ENCODE data around the gene B3GALT6.

B3GALT6 gene

DNA sequence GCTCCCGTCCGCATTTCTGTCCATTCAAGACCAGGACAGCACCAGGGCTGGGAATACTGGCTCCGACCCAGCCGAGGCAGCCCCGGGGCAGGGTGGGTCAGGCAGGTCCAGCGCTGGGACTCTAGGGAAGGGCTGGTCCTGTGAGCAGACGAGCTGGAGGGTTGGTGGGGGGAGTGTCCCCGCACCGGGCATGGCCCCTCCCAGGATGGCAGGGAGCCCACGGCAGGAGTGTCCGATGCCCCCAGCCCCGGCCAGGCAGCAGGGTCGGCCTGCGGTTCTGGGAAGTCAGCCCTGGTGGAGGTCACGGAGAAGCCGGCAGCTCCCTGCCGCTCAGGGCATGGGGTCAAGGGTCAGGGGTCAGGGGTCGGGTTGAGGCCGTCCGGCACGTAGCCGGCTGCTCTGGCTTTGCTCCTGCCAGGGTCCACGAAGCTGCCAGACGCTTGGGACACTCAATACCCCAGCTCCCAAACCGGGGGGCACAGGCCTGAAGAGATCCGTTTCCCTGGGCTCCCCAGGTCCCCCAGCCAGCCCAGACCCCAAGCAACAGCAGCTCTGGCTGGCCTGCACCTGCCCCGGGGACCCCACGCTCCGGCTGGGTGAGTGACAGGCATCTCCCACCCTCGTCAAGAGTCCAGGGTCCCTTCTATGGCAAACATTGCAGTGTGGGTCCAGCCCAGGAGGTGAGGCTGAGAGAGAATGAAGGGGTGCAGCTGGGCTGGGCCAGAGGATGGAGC, 7.7 kb downstream of the B3GALT6 start:
- no peak for TF ChIP-seq CTCF (IDR thresholded peaks at IDR 0.05; ENCODE audit: borderline replicate concordance, control extremely low read depth, extremely low read depth, insufficient read depth, missing control alignments)
- DNase-seq (ENCODE audit: low spot score): no peak
- in situ Hi-C loops (cut with MboI; ENCODE audit: low sequenced_read_pairs, unreplicated experiment): no loop called here

GRCh38 chr1:1240348-1240732, 8.3 kb downstream of the B3GALT6 start:
- DNase-seq (ENCODE audit: low spot score): no peak
- no peak for TF ChIP-seq CTCF (IDR thresholded peaks at IDR 0.05; ENCODE audit: borderline replicate concordance, control extremely low read depth, extremely low read depth, insufficient read depth, missing control alignments)
- in situ Hi-C loops (cut with MboI; ENCODE audit: low sequenced_read_pairs, unreplicated experiment): no loop called here

GRCh38 chr1:1240822-1241587, 9.0 kb downstream of the B3GALT6 start:
- DNase-seq (ENCODE audit: low spot score): no peak
- in situ Hi-C loops (cut with MboI; ENCODE audit: low sequenced_read_pairs, unreplicated experiment): no loop called here
- no peak for TF ChIP-seq CTCF (IDR thresholded peaks at IDR 0.05; ENCODE audit: borderline replicate concordance, control extremely low read depth, extremely low read depth, insufficient read depth, missing control alignments)

DNA sequence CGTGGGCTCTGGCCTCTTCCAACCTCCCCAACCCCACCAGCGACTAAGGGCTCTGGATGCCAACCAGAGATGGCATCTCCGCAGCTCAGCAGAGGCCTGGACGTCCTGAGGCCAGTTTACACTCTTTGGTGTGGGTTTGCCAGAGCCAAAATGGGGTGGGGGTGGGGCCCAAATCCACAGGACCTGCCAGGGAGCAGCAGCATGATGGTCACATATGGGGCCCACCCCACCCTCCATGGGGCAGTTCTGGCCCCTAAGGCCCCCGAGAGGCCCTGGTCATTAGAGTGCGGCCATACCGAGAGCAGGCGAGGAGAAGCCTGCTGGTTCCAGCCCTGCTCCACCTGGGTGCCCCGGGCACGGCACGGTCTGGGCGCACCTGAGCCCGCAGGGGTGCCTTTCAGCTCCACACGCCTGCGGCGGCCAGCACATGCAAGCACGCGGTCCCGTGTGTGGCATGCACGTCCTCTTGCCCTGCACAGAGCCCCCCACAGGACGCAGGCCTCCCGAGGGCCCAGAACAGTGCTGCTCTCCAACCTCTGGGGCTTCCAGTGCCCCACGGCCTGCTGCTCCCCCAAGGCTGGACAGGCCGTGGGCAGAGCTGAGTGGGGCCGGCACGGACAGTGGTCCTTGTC, 9.7 kb downstream of the B3GALT6 start:
- in situ Hi-C loops (cut with MboI; ENCODE audit: low sequenced_read_pairs, unreplicated experiment): no loop called here
- TF ChIP-seq CTCF (IDR thresholded peaks at IDR 0.05; ENCODE audit: borderline replicate concordance, control extremely low read depth, extremely low read depth, insufficient read depth, missing control alignments): no peak
- DNase-seq (ENCODE audit: low spot score): no peak

GRCh38 chr1:1242461-1243265, 10.6 kb downstream of the B3GALT6 start:
- DNase-seq (ENCODE audit: low spot score): no peak
- TF ChIP-seq CTCF (IDR thresholded peaks at IDR 0.05; ENCODE audit: borderline replicate concordance, control extremely low read depth, extremely low read depth, insufficient read depth, missing control alignments): no peak
- in situ Hi-C loops (cut with MboI; ENCODE audit: low sequenced_read_pairs, unreplicated experiment): no loop called here

DNA sequence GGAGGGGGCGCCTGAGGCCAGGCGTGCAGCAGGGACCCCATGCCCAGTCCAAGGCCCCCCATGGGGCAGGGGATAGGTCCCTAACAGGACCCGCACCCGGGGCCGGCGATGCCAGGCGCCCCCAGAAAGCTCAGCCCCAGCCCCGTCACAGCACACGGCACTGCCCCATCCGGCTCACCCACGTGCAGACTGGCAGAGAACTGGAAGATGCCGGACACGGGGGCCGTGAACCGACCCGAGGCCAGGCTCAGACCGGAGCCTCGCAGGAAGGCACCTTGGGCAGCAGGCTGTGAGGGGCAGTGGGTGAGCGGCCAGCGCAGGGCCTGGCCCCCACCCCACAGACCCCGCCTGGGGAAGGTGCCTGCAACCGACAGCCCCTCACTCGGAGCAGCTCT, 11.2 kb downstream of the B3GALT6 start:
- no peak for DNase-seq (ENCODE audit: low spot score)
- in situ Hi-C loops (cut with MboI; ENCODE audit: low sequenced_read_pairs, unreplicated experiment): no loop called here
- no peak for TF ChIP-seq CTCF (IDR thresholded peaks at IDR 0.05; ENCODE audit: borderline replicate concordance, control extremely low read depth, extremely low read depth, insufficient read depth, missing control alignments)
